MM.1S (cell line): Measurements from ENCODE around the gene CREBBP.

Experiments used
- DNase-seq: peaks from one replicate; pipeline ENCODE4 v3.0.0-alpha.2; 2015
- H2AFZ ChIP-seq: fragments of 300-600 bp; sonication (generic); 2 replicates; pipeline ENCODE4 v1.6.0; 2016; ENCODE audit warnings: antibody characterized with exemption, low read length
- H3F3A ChIP-seq: fragments of 300-600 bp; sonication (generic); 2 replicates; pipeline ENCODE4 v1.6.1; 2016; ENCODE audit warnings: mild to moderate bottlenecking, antibody characterized with exemption, low read length, moderate library complexity, mixed read lengths; ENCODE audit not compliant: insufficient read depth
- H3K27ac ChIP-seq: fragments of 300-600 bp; sonication (generic); 2 replicates; pipeline ENCODE4 v1.5.1; 2016; ENCODE audit warnings: mild to moderate bottlenecking, low read length
- H3K27me3 ChIP-seq: fragments of 300-600 bp; sonication (generic); replicated peaks from 2 replicates; pipeline ENCODE4 v1.6.0; 2016; ENCODE audit warnings: low read length; ENCODE audit not compliant: insufficient read depth
- H3K36me3 ChIP-seq: fragments of 300-600 bp; sonication (generic); replicated peaks from 2 replicates; pipeline ENCODE4 v1.6.1; 2016; ENCODE audit warnings: mild to moderate bottlenecking, low read length, mixed read lengths; ENCODE audit not compliant: insufficient read depth
- H3K4me1 ChIP-seq: fragments of 300-600 bp; sonication (generic); 2 replicates; pipeline ENCODE4 v1.6.1; 2016; ENCODE audit warnings: low read length, mixed read lengths
- H3K4me2 ChIP-seq: fragments of 300-600 bp; sonication (generic); 2 replicates; pipeline ENCODE4 v1.6.0; 2016; ENCODE audit warnings: low read depth, low read length
- H3K4me3 ChIP-seq: fragments of 300-600 bp; sonication (generic); 2 replicates; pipeline ENCODE4 v1.5.1; 2016; ENCODE audit warnings: low read length, mixed read lengths
- H3K79me2 ChIP-seq: fragments of 300-600 bp; sonication (generic); 2 replicates; pipeline ENCODE4 v1.6.1; 2016; ENCODE audit warnings: mixed run types, low read length, mixed read lengths
- H3K9ac ChIP-seq: fragments of 300-600 bp; sonication (generic); 2 replicates; pipeline ENCODE4 v1.6.1; 2016; ENCODE audit warnings: low read length, mixed read lengths
- H3K9me2 ChIP-seq: fragments of 300-600 bp; sonication (generic); replicated peaks from 2 replicates; pipeline ENCODE4 v1.6.1; 2016; ENCODE audit warnings: mild to moderate bottlenecking, low read length, mixed read lengths; ENCODE audit not compliant: insufficient read depth
- H3K9me3 ChIP-seq: fragments of 300-600 bp; sonication (generic); replicated peaks from 2 replicates; pipeline ENCODE4 v1.6.1; 2016; ENCODE audit warnings: mild to moderate bottlenecking, low read length, mixed read lengths; ENCODE audit not compliant: insufficient read depth
- H4K20me1 ChIP-seq: fragments of 300-600 bp; sonication (generic); 2 replicates; pipeline ENCODE4 v1.6.1; 2016; ENCODE audit warnings: mild to moderate bottlenecking, low read length, moderate library complexity, mixed read lengths; ENCODE audit not compliant: insufficient read depth
- EZH2 ChIP-seq: fragments of 300-600 bp; sonication (generic); optimal IDR thresholded peaks from 2 replicates; pipeline ENCODE3; 2017; ENCODE audit warnings: low read depth, mild to moderate bottlenecking, antibody characterized with exemption, low read length, mixed read lengths
- EZH2phosphoT487 ChIP-seq: fragments of 300-600 bp; sonication (generic); IDR thresholded peaks from 2 replicates; pipeline ENCODE4 v1.6.1; 2018; ENCODE audit warnings: antibody characterized with exemption, low read length
- TF ChIP-seq, protein P1 (sequence below): fragments of 300-600 bp; sonication (generic); IDR thresholded peaks from 2 replicates; pipeline ENCODE4 v1.5.1; 2016; ENCODE audit warnings: antibody characterized with exemption, low read length, mixed read lengths

The CREBBP gene

DNA sequence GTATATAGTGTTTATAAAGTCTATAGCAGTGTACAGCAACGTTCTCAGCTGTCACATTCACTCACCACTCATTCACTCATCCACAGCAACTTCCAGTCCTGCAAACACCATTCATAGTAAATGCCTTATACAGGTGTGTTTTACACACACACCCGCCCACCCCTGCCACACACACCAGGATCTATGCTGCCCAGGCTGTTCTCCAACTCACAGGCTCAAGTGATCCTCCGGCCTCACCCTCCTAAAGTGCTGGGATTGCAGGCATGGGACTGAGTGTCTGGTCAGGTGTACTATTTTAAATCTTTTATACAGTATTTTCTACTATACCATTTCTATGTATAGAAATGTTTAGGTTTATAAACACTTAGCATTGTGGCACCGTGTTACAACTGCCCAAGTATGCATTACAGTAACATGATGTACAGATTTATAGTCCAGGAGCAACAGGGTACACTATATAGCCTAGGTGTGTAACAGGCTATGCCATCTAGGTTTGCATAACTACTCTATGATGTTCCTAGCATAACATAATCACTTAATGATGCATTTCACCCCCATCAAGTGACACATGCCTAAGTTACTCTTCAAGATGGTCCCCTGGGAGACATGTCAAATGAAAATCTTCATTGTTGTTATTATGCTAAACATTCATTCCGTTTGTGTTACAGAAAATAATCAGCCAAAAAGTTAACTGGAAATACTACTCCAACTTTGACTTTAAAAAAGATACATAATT lies 42.5 kb downstream of the CREBBP start:
- Histone ChIP-seq H3K79me2 (peaks cover 94% of the 10 kb centered on the region), H3K27me3 (no peaks in the 10 kb centered on the region), H3K9me2 (no peaks in the 10 kb centered on the region), H3F3A (peaks cover 4% of the 10 kb centered on the region; the same call in 1 of the 2 replicates), H3K4me2 (no peak overlapping the region), H2AFZ (no peak overlapping the region), H3K4me3 (no peak overlapping the region), H4K20me1 (peaks cover 17% of the 10 kb centered on the region; the same call in 1 of the 2 replicates), H3K27ac (no peak overlapping the region), H3K9ac (no peak overlapping the region), H3K9me3 (no peaks in the 10 kb centered on the region), H3K4me1 (no peaks in the 10 kb centered on the region), H3K36me3 (peaks cover 5% of the 10 kb centered on the region)
- TF ChIP-seq EZH2 (no peak), EZH2phosphoT487 (no peak)
- TF ChIP-seq, protein P1, sequence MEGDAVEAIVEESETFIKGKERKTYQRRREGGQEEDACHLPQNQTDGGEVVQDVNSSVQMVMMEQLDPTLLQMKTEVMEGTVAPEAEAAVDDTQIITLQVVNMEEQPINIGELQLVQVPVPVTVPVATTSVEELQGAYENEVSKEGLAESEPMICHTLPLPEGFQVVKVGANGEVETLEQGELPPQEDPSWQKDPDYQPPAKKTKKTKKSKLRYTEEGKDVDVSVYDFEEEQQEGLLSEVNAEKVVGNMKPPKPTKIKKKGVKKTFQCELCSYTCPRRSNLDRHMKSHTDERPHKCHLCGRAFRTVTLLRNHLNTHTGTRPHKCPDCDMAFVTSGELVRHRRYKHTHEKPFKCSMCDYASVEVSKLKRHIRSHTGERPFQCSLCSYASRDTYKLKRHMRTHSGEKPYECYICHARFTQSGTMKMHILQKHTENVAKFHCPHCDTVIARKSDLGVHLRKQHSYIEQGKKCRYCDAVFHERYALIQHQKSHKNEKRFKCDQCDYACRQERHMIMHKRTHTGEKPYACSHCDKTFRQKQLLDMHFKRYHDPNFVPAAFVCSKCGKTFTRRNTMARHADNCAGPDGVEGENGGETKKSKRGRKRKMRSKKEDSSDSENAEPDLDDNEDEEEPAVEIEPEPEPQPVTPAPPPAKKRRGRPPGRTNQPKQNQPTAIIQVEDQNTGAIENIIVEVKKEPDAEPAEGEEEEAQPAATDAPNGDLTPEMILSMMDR = no peak
- DNase-seq = no peak

DNA sequence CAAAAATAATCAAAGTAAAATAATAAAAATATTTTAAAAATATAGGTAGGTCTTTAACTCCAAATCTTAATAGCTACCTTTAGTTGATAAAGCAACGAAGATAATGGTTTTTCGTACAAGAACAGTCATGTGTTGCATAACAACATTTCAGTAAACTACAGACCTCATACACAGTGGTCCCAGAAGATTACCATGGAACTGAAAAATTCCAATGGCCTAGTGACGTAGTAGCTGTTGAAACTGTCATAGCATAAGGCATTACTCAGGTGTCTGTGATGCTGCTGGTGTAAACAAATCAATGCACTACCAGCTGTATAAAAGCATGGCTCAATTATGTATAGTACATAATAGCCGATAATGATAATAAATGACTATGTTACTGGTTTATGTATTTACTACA lies 43.9 kb downstream of the CREBBP start:
- H3K9me2 ChIP-seq = no peaks in the 10 kb centered on the region
- H3K9me3 ChIP-seq = no peaks in the 10 kb centered on the region
- peaks cover 94% of the 10 kb centered on the region for H3K79me2 ChIP-seq
- peaks cover 26% of the 10 kb centered on the region; the same call in 1 of the 2 replicates for H4K20me1 ChIP-seq
- no peak overlapping the region for H3K27ac ChIP-seq
- no peak overlapping the region for H3K4me2 ChIP-seq
- DNase-seq = no peak
- no peak for TF ChIP-seq EZH2
- no peak for TF ChIP-seq EZH2phosphoT487
- TF ChIP-seq, protein P1 = no peak
- peaks cover 10% of the 10 kb centered on the region for H3K36me3 ChIP-seq
- no peaks in the 10 kb centered on the region for H3K4me1 ChIP-seq
- no peak overlapping the region for H3K4me3 ChIP-seq
- no peak overlapping the region for H2AFZ ChIP-seq
- H3F3A ChIP-seq = peaks cover 4% of the 10 kb centered on the region; the same call in 1 of the 2 replicates
- no peaks in the 10 kb centered on the region for H3K27me3 ChIP-seq
- no peak overlapping the region for H3K9ac ChIP-seq

DNA sequence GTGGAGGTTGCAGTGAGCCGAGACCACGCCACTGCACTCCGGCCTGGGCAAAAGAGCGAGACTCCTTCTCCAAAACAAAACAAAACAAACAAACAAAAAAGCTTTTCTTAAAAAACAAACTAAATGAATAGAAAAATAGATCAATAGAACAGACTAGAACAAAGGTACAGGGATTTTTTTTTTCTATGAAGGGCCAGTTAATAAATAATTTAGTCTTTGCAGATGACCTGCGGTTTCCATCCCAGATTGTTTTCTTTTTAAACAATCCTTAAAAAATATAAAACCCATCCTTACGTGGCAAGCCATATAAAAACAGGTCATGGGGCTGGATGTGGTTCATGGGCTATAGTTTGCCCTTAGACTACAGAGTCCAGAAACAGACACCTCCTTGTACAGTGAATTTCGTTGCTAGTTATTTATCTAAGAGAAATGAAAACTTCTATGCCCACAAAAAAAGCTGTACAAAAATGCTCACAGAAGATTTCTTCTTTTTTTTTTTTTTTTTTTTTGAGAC lies 45.4 kb downstream of the CREBBP start:
- TF ChIP-seq EZH2 (no peak), EZH2phosphoT487 (no peak)
- TF ChIP-seq, protein P1 = no peak
- Histone ChIP-seq H3K9ac (no peak overlapping the region), H3K27ac (no peak overlapping the region), H3K4me1 (no peaks in the 10 kb centered on the region), H4K20me1 (peaks cover 23% of the 10 kb centered on the region; the same call in 1 of the 2 replicates), H2AFZ (no peak overlapping the region), H3K9me3 (no peaks in the 10 kb centered on the region), H3K4me2 (no peak overlapping the region), H3K9me2 (no peaks in the 10 kb centered on the region), H3F3A (no peaks in the 10 kb centered on the region), H3K4me3 (no peak overlapping the region), H3K79me2 (peaks cover 94% of the 10 kb centered on the region), H3K36me3 (peaks cover 10% of the 10 kb centered on the region), H3K27me3 (no peaks in the 10 kb centered on the region)
- no peak for DNase-seq
